HL-60 (cell line): Measurements from ENCODE around the gene FBXO2.

Experiments
- CTCF ChIP-seq: IDR thresholded peaks from one replicate; pipeline ENCODE4 v1.5.1; 2011; ENCODE audit warnings: low read length, control low read depth, inconsistent platforms; ENCODE audit not compliant: insufficient read depth
- GABPA ChIP-seq: IDR thresholded peaks from 2 replicates; pipeline ENCODE4 v1.6.1; 2012; ENCODE audit warnings: low read depth
- POLR2AphosphoS5 ChIP-seq: IDR thresholded peaks from 2 replicates; pipeline ENCODE4 v1.6.1; 2012; ENCODE audit warnings: low read depth
- REST ChIP-seq: IDR thresholded peaks from 2 replicates; pipeline ENCODE4 v1.6.1; 2012; ENCODE audit warnings: low read depth; ENCODE audit not compliant: insufficient replicate concordance
- SPI1 ChIP-seq: IDR thresholded peaks from 2 replicates; pipeline ENCODE4 v1.6.1; 2012; ENCODE audit warnings: low read depth, mild to moderate bottlenecking, borderline replicate concordance

GRCh38 chr1:11611638-11612327 is 42.4 kb downstream of the FBXO2 start:
- TF ChIP-seq CTCF (no peak), POLR2AphosphoS5 (no peak), REST (no peak), GABPA (no peak), SPI1 (no peak)
